ENCODE data around the gene SSC5D.

The SSC5D gene

GRCh38 chr19:55484593-55485438, 3.4 kb upstream of the SSC5D start, which contains the start of gene NAT14:
TSS of gene NAT14 (plus strand) at chr19:55485188. CDS start at chr19:55485709, 521 bp downstream.
- Histone ChIP-seq H3K9ac (ENCODE audit: low read length) (peak within 1 kb of the TSS; percentile 74), H3K27ac (ENCODE audit: low read depth, low read length) (peak within 1 kb of the TSS; percentile 19), H3K4me3 (ENCODE audit: low read depth, low read length) (peak within 1 kb of the TSS; percentile 73), H3K4me1 (ENCODE audit: control insufficient read depth, insufficient read depth, low read length) (peaks cover 57% of the 10 kb centered on the region), H3K36me3 (ENCODE audit: control insufficient read depth, insufficient read depth, low read length) (peaks cover 11% of the 10 kb centered on the region), H3K27me3 (ENCODE audit: control insufficient read depth, insufficient read depth, low read length) (peaks cover 3% of the 10 kb centered on the region; the same call in 1 of the 2 replicates), H3K9me3 (ENCODE audit: control insufficient read depth, insufficient read depth, low read depth, low read length) (no peaks in the 10 kb centered on the region)

GRCh38 chr19:55485439-55486011, 2.7 kb upstream of the SSC5D start:
- H3K27ac ChIP-seq (ENCODE audit: low read depth, low read length) = peak overlapping the region; percentile 19
- peaks cover 57% of the 10 kb centered on the region for H3K4me1 ChIP-seq (ENCODE audit: control insufficient read depth, insufficient read depth, low read length)
- peaks cover 11% of the 10 kb centered on the region for H3K36me3 ChIP-seq (ENCODE audit: control insufficient read depth, insufficient read depth, low read length)
- H3K9me3 ChIP-seq (ENCODE audit: control insufficient read depth, insufficient read depth, low read depth, low read length) = no peaks in the 10 kb centered on the region
- H3K9ac ChIP-seq (ENCODE audit: low read length) = peak overlapping the region; percentile 74
- peaks cover 3% of the 10 kb centered on the region; the same call in 1 of the 2 replicates for H3K27me3 ChIP-seq (ENCODE audit: control insufficient read depth, insufficient read depth, low read length)
- H3K4me3 ChIP-seq (ENCODE audit: low read depth, low read length) = peak overlapping the region; percentile 73

GRCh38 chr19:55486043-55486970, 1.9 kb upstream of the SSC5D start:
- Histone ChIP-seq H3K27ac (ENCODE audit: low read depth, low read length) (peak overlapping the region; percentile 7; the same call in 1 of the 2 replicates), H3K4me1 (ENCODE audit: control insufficient read depth, insufficient read depth, low read length) (peaks cover 57% of the 10 kb centered on the region), H3K9ac (ENCODE audit: low read length) (peak overlapping the region; percentile 68), H3K9me3 (ENCODE audit: control insufficient read depth, insufficient read depth, low read depth, low read length) (no peaks in the 10 kb centered on the region), H3K4me3 (ENCODE audit: low read depth, low read length) (peak overlapping the region; percentile 73), H3K27me3 (ENCODE audit: control insufficient read depth, insufficient read depth, low read length) (peaks cover 3% of the 10 kb centered on the region; the same call in 1 of the 2 replicates), H3K36me3 (ENCODE audit: control insufficient read depth, insufficient read depth, low read length) (peaks cover 11% of the 10 kb centered on the region)

GRCh38 chr19:55486971-55487923, 989 bp upstream of the SSC5D start:
- Histone ChIP-seq H3K4me1 (ENCODE audit: control insufficient read depth, insufficient read depth, low read length) (peaks cover 55% of the 10 kb centered on the region), H3K9ac (ENCODE audit: low read length) (peak overlapping the region; percentile 47), H3K36me3 (ENCODE audit: control insufficient read depth, insufficient read depth, low read length) (peaks cover 11% of the 10 kb centered on the region), H3K27ac (ENCODE audit: low read depth, low read length) (peak overlapping the region; percentile 7; the same call in 1 of the 2 replicates), H3K9me3 (ENCODE audit: control insufficient read depth, insufficient read depth, low read depth, low read length) (no peaks in the 10 kb centered on the region), H3K27me3 (ENCODE audit: control insufficient read depth, insufficient read depth, low read length) (peaks cover 6% of the 10 kb centered on the region; the same call in 1 of the 2 replicates), H3K4me3 (ENCODE audit: low read depth, low read length) (peak overlapping the region; percentile 33; the same call in 1 of the 2 replicates)

- H3K9ac ChIP-seq (ENCODE audit: low read length) = no peak overlapping the region
- no peak overlapping the region for H3K27ac ChIP-seq (ENCODE audit: low read depth, low read length)
- H3K36me3 ChIP-seq (ENCODE audit: control insufficient read depth, insufficient read depth, low read length) = peaks cover 3% of the 10 kb centered on the region; the same call in 1 of the 2 replicates
- H3K27me3 ChIP-seq (ENCODE audit: control insufficient read depth, insufficient read depth, low read length) = peaks cover 6% of the 10 kb centered on the region; the same call in 1 of the 2 replicates
- H3K9me3 ChIP-seq (ENCODE audit: control insufficient read depth, insufficient read depth, low read depth, low read length) = no peaks in the 10 kb centered on the region
- peaks cover 57% of the 10 kb centered on the region for H3K4me1 ChIP-seq (ENCODE audit: control insufficient read depth, insufficient read depth, low read length)
- peak overlapping the region; percentile 60; the same call in 1 of the 2 replicates for H3K4me3 ChIP-seq (ENCODE audit: low read depth, low read length)
Measured at GRCh38 chr19:55488986-55489710, 912 bp downstream of the SSC5D start.

- Histone ChIP-seq H3K4me3 (ENCODE audit: low read depth, low read length) (no peak overlapping the region), H3K9me3 (ENCODE audit: control insufficient read depth, insufficient read depth, low read depth, low read length) (no peaks in the 10 kb centered on the region), H3K36me3 (ENCODE audit: control insufficient read depth, insufficient read depth, low read length) (peaks cover 3% of the 10 kb centered on the region; the same call in 1 of the 2 replicates), H3K9ac (ENCODE audit: low read length) (no peak overlapping the region), H3K27ac (ENCODE audit: low read depth, low read length) (no peak overlapping the region), H3K27me3 (ENCODE audit: control insufficient read depth, insufficient read depth, low read length) (peaks cover 6% of the 10 kb centered on the region; the same call in 1 of the 2 replicates), H3K4me1 (ENCODE audit: control insufficient read depth, insufficient read depth, low read length) (peaks cover 61% of the 10 kb centered on the region)
Measured at GRCh38 chr19:55489711-55490477, 1.7 kb downstream of the SSC5D start.

- peaks cover 3% of the 10 kb centered on the region; the same call in 1 of the 2 replicates for H3K36me3 ChIP-seq (ENCODE audit: control insufficient read depth, insufficient read depth, low read length)
- H3K9ac ChIP-seq (ENCODE audit: low read length) = no peak overlapping the region
- no peak overlapping the region for H3K27ac ChIP-seq (ENCODE audit: low read depth, low read length)
- H3K27me3 ChIP-seq (ENCODE audit: control insufficient read depth, insufficient read depth, low read length) = peaks cover 6% of the 10 kb centered on the region; the same call in 1 of the 2 replicates
- H3K4me3 ChIP-seq (ENCODE audit: low read depth, low read length) = no peak overlapping the region
- H3K9me3 ChIP-seq (ENCODE audit: control insufficient read depth, insufficient read depth, low read depth, low read length) = no peaks in the 10 kb centered on the region
- H3K4me1 ChIP-seq (ENCODE audit: control insufficient read depth, insufficient read depth, low read length) = peaks cover 64% of the 10 kb centered on the region
Measured at GRCh38 chr19:55490478-55491432, 2.5 kb downstream of the SSC5D start.

- H3K9ac ChIP-seq (ENCODE audit: low read length) = no peak overlapping the region
- no peaks in the 10 kb centered on the region for H3K9me3 ChIP-seq (ENCODE audit: control insufficient read depth, insufficient read depth, low read depth, low read length)
- no peak overlapping the region for H3K4me3 ChIP-seq (ENCODE audit: low read depth, low read length)
- H3K36me3 ChIP-seq (ENCODE audit: control insufficient read depth, insufficient read depth, low read length) = no peaks in the 10 kb centered on the region
- peaks cover 6% of the 10 kb centered on the region; the same call in 1 of the 2 replicates for H3K27me3 ChIP-seq (ENCODE audit: control insufficient read depth, insufficient read depth, low read length)
- H3K27ac ChIP-seq (ENCODE audit: low read depth, low read length) = no peak overlapping the region
- H3K4me1 ChIP-seq (ENCODE audit: control insufficient read depth, insufficient read depth, low read length) = peaks cover 65% of the 10 kb centered on the region
Measured at GRCh38 chr19:55491546-55492360, 3.5 kb downstream of the SSC5D start.

Measured in HUES6 (cell line).